Tibial nerve (tissue), 4 donors: ENCODE measurements around the gene CACNA2D2.

Experiments
- EP300 ChIP-seq, 2 donors: sonication (generic); formaldehyde crosslinking; IDR thresholded peaks; one replicate each; pipeline ENCODE4 v1.6.1; 2017; ENCODE audit warnings: antibody characterized with exemption in 2 of 2, mild to moderate bottlenecking in 1 of 2
- POLR2A ChIP-seq, 2 donors: fragments of 450-650 bp; IDR thresholded peaks; one replicate each; pipeline ENCODE4 v1.6.1; 2017; ENCODE audit warnings: antibody characterized with exemption in 2 of 2, mild to moderate bottlenecking in 2 of 2, moderate library complexity in 2 of 2
- TF ChIP-seq, protein P1 (sequence below), 5 experiments: fragments of 200-600 bp in 3 of 5; fragments of 450-650 bp in 2 of 5; sonication (generic) in 3 of 5; IDR thresholded peaks; one replicate each; pipeline ENCODE4 v1.5.1; 2016 to 2019; ENCODE audit warnings: antibody characterized with exemption in 5 of 5, mild to moderate bottlenecking in 3 of 5, moderate library complexity in 2 of 5

DNA sequence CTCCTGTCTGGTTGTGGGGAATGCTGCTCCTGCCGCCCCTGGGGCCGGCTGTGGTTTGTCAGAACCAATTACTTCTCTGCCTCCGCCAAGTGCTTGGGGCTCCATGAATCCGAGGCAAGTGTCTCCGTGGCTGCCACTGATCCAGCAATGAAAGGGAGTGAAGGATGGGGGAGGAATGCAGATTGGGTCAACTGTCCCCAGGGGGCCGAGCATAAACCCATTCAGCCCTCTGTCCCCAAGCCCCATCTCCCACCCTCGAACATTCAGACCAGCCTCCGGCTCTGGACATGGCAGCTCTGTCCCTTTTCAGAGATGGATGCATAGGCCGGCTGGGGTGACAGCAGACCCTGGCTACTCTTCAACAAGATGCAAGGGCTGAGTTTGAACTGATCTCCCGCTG, 35.5 kb downstream of the CACNA2D2 start:
- TF ChIP-seq, protein P1, sequence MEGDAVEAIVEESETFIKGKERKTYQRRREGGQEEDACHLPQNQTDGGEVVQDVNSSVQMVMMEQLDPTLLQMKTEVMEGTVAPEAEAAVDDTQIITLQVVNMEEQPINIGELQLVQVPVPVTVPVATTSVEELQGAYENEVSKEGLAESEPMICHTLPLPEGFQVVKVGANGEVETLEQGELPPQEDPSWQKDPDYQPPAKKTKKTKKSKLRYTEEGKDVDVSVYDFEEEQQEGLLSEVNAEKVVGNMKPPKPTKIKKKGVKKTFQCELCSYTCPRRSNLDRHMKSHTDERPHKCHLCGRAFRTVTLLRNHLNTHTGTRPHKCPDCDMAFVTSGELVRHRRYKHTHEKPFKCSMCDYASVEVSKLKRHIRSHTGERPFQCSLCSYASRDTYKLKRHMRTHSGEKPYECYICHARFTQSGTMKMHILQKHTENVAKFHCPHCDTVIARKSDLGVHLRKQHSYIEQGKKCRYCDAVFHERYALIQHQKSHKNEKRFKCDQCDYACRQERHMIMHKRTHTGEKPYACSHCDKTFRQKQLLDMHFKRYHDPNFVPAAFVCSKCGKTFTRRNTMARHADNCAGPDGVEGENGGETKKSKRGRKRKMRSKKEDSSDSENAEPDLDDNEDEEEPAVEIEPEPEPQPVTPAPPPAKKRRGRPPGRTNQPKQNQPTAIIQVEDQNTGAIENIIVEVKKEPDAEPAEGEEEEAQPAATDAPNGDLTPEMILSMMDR (IDR thresholded peaks at IDR 0.05): no peak
- TF ChIP-seq POLR2A (IDR thresholded peaks at IDR 0.05): no peak
- TF ChIP-seq EP300 (IDR thresholded peaks at IDR 0.05): no peak
